ENCODE data around the gene ADH1C. TPM values are rescaled to one million over a fixed set of nuclear protein-coding genes. Genes with fewer than 3 reads are reported as not detected.
A peak's percentile ranks its signal among the peaks of the same experiment; 100 is the strongest.

ADH1C gene
- total RNA-seq, 1 donor from 2014 or later: 2.3 TPM

DNA sequence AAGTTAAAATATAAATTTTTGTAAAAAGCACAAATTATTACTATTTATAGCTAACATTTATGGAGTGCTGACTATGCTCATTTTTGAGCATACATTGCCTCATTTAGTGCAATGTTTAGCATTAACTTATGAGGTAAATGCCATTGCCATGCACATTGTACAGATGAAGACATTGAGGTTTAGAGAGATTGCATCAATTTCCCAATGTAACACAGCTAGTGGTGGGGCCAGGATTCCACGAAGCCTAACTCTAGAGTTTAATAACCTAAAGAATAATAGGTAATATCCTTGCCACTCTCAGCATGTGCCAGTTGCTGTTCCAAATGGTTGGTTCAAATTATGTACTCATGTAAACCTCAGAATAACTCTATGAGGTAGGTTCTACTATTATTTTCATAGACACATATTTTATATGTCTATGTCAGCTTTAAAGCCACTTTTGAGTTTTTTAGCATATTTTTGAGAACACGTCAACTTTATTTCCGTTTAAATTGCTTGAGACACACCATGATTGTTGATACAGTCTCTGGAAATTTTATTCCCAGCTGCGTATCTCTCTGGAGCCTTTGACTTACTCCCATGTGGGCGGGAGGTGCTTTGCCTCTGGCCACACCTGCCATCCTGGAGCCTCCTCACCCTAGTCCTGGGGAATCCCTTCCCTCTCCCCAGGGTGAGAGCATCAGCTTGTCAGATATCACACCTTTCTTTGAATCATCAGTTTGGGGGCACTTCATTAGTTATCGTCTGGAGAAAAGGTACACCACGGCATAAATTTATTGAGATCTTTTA lies 51.0 kb downstream of the ADH1C start:
- DNase-seq: peak; percentile 63

DNA sequence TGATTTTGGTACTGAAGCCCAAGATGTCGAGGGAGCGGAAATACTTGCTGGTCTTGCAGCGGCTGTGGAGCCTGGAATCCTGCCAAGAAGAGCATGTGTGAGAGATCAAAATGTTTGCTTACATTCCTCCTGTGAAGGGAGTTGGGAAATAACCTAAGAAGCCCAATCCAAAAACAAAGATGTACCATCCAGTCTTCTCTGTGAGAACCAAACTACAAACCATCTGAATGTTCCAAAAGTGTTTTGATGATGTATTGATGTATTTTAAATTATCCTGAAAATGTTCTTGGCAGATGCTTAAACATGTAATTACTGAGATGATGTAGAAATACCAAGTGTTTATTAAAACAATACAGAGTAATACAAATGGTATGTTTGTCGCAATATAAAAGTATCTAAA lies 51.6 kb downstream of the ADH1C start:
- DNase-seq: peak; percentile 96

DNA sequence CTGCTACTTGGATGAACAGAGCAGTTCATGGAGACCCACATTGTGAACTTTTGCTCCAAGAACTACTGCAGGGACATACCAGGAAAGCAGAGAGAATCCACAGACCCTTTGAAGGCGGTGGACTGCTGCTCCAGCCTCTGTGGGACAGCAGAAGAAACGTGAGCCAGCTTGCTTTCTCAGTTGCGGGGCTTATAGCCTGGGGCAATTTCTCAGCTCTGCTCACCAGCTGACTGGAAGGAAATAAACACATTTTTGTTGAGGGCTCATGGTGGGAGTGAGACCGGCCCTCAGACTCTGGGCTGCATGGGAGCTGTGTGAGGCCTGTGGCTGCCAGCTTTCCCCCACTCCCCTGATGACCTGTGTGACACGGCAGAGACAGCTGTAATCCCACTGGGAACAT lies 59.2 kb downstream of the ADH1C start:
- no peak for DNase-seq

DNA sequence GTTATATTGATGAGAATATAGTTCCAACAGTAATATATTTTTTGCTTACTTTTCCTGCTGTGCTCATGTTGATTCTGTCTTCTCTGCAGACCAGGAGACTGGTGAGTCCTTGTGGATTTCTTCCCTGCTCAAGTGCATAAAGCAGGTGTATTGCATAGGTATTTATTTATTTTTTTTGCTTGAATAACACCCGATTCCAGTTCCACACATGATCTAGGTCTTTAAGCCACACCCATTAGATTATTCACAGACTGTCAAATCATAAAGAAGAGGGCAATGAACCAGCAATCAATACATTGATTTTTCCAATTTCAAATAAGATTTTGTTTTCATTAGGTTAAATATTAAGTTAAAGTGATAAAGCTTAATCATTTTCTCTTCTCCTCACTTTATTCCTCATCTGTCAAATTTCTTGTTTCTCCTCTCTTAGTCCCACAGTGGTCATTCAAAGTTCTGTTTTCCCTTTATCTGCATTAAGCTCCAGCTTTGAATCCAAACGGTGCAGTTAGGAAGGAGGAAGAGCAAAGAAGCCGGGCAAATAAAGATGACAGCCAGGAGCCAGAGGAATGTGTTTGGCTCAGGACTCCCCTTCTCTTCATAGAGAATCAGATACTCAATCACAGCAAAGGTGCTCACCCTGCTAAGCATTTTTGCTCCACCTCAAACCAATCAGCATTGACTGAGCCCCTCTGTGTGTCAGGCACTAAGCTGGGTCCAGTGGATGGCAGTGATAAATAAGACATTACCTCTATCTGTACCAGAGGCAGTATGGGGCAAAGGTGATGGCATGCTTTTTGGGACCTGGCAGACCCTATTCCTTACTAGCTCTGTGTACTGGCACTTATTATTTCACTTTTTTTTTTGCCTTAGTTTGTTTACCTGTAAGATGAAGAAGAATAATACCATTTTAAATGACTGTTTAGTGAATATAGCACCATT lies 61.4 kb downstream of the ADH1C start, which contains the start of gene ADH1A:
Gene ADH1A, minus strand, starts transcription at position 138 of the 939 bp plus-strand sequence. Its CDS starts 71 bp downstream, at position 67.
- DNase-seq: no peak

Other genes starting within 250 kb of the ADH1C start
- not detected for gene ADH4, start 208.4 kb downstream of the ADH1C start, total RNA-seq
- 2.1 TPM for gene ADH6, start 133.5 kb downstream of the ADH1C start, total RNA-seq
- not detected for gene ADH1A, start 61.8 kb downstream of the ADH1C start, total RNA-seq
- gene ADH1B, start 31.3 kb downstream of the ADH1C start, total RNA-seq: 175 TPM
- gene ADH7, start 82.6 kb upstream of the ADH1C start, total RNA-seq: 1.3 TPM
- not detected for gene C4orf17, start 158.3 kb upstream of the ADH1C start, total RNA-seq
- 6.9 TPM for gene TRMT10A, start 211.3 kb upstream of the ADH1C start, total RNA-seq
- 0.30 TPM for gene MTTP, start 222.1 kb upstream of the ADH1C start, total RNA-seq

Data from skin of body (tissue), 2 donors.